ENCODE data around the gene ZW10. TPM values are rescaled to one million over a fixed set of nuclear protein-coding genes. Genes with fewer than 3 reads are reported as not detected.
"Not testable (repeated sequence)": the region's sequence is repeated elsewhere in the genome, so short reads cannot be mapped to it uniquely, and the experiment has no call there.

Gene ZW10
- total RNA-seq, 1 donor from 2014 or later = 11.5 TPM

DNA sequence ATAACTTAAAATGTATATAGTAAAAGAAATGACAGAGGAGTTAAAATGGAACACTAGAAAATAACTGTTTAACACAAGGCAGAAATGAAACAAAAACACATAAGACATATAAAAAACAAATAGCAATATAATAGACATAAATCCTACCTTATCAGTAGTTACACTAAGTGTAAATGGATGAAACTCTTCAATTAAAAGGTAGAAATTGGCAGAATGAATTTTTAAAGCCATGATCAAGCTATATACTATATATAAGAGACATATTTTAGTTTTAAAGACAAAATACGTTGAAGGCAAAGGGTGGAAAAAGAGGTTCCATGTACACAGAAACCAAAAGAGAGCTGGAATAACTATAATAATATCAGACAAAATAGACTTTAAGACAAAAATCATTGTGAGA, 62.5 kb downstream of the ZW10 start:
- H3K4me3 ChIP-seq = no peak overlapping the region
- H3K27me3 ChIP-seq = no peaks in the 10 kb centered on the region
- no peak overlapping the region for H3K27ac ChIP-seq
- peaks cover 5% of the 10 kb centered on the region for H3K9me3 ChIP-seq
- no peaks in the 10 kb centered on the region for H3K4me1 ChIP-seq
- TF ChIP-seq CTCF (IDR thresholded peaks at IDR 0.05) = no peak
- ATAC-seq = no peak
- no peaks in the 10 kb centered on the region for H3K36me3 ChIP-seq
- DNase-seq = no peak
- intact Hi-C loops (cut with DNase I) = no loop called here

DNA sequence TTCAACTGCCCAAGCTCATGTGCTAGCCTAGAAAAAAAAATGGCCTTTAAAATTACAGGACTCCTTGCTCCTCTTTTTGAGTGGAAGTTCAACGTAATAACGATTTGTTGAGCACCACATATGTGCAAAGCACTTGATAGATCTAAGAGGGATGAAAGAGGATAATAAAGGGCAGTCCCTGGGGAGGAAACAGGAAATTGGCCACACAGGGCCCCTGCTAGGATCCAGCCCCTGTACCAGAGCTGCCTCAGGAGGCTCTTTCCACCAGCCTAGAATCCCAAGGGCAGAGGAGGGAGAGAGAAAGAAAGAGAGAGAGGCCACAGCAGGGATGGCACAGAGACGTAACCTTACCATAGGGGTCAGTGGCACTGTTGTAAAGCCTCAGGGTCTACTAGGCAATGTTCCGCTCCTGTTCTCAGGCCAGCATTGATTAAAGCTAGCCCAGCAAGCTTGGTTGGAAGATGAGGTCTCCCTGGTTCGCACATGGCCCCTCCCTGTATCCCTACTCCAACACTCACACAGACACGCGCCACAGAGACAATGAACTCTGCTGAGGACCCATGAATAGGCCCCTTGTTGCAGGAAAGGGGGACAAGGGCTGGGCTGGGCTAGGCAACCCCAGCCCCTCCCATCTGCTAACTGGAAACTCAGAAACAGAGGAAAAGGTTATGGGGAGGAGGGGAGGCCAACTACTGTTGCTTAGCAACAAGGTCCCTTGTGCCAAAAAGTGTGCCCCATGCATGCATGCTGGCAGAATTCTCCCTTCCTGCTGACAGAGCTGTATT, 67.4 kb downstream of the ZW10 start, which contains the start of gene TMPRSS5:
Gene TMPRSS5, minus strand, starts transcription at position 438 of the 785 bp plus-strand sequence. Its CDS starts 84 bp downstream, at position 354.
- no peak for ATAC-seq
- DNase-seq = no peak
- no peak for TF ChIP-seq CTCF (IDR thresholded peaks at IDR 0.05)
- Histone ChIP-seq H3K4me1 (no peaks in the 10 kb centered on the region), H3K27ac (no peak within 1 kb of the TSS), H3K27me3 (no peaks in the 10 kb centered on the region), H3K4me3 (no peak within 1 kb of the TSS), H3K36me3 (no peaks in the 10 kb centered on the region), H3K9me3 (peaks cover 5% of the 10 kb centered on the region)
- intact Hi-C loops (cut with DNase I) = no loop called here

GRCh38 chr11:113703551-113703950, 69.9 kb downstream of the ZW10 start:
- intact Hi-C loops (cut with DNase I); ATAC-seq; H3K27ac ChIP-seq; H3K27me3 ChIP-seq; DNase-seq; H3K4me3 ChIP-seq; H3K9me3 ChIP-seq; H3K4me1 ChIP-seq; H3K36me3 ChIP-seq: not testable (repeated sequence)

DNA sequence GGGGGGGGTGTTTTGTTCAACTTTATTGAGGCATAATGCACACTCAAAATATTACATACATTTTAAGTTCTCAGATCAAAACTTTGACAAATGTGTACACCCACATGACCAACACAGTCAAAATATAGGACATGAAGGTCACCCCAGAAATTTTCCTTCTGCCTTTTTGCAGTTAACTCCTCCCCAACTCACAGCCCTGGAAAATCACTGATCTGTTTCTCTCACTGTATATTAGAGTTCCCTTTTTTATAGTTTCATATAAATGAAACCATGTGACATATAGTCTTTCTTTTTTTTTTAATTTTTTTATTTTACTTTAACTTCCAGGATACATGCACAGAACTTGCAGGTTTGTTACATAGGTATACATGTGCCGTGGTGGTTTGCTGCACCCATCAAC, 72.0 kb downstream of the ZW10 start:
- DNase-seq (no peak), ATAC-seq (no peak)
- Histone ChIP-seq H3K4me1 (no peaks in the 10 kb centered on the region), H3K4me3 (no peak overlapping the region), H3K36me3 (no peaks in the 10 kb centered on the region), H3K27ac (no peak overlapping the region), H3K27me3 (no peaks in the 10 kb centered on the region), H3K9me3 (no peaks in the 10 kb centered on the region)
- no peak for TF ChIP-seq CTCF (IDR thresholded peaks at IDR 0.05)
- intact Hi-C loops (cut with DNase I) = no loop called here

DNA sequence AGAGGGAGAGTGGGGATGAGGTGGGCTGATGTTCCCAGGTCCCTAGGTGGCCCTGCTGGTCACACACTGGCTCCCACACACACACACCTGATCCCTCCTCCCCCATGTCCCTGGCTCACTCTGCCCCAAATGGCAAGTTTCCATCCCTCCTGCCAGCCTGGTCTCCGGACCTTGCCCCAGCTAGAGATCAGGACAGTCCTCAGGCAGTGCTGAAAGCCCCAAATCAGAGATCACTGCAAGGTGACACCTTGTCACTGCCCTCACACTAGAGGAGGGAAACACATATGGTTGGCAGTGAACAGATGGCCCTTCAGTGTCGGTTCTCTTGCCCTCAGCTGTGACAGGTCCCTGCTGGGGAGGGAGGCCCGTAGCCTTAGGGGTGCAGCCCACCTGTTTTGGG, 75.0 kb downstream of the ZW10 start:
- Histone ChIP-seq H3K9me3 (no peaks in the 10 kb centered on the region), H3K4me1 (no peaks in the 10 kb centered on the region), H3K36me3 (no peaks in the 10 kb centered on the region), H3K27ac (no peak overlapping the region), H3K4me3 (no peak overlapping the region), H3K27me3 (no peaks in the 10 kb centered on the region)
- ATAC-seq (no peak), DNase-seq (no peak)
- no peak for TF ChIP-seq CTCF (IDR thresholded peaks at IDR 0.05)
- intact Hi-C loops (cut with DNase I) = no loop called here

DNA sequence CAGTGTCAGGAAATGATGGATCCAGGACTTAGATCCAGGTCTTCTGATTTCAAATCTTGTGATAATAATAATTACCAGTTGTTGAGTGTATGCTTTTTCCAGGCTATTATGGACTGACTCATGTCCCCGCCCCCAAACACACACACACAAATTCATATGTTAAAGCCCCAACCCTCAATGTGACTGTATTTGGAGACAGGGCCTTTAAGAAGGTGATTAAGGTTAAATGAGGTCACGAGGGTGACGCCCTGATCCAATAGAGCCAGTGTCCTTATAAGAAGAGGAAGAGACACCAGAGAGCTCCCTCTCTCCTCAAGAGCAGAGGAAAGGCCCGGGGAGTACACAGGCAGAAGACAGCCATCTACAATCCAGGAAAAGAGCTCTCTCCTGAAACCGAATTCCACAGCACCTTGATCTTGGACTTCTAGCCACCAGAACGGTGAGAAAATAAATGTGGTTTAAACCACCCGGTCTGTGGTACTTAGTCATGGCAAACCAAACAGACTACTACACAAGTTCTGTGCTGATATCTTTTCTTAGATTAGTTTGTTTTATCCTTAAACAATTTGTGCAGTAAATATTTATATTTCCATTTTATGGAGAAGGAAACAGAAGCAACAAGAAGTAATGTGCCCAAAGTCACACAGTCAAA, 75.6 kb downstream of the ZW10 start:
- TF ChIP-seq CTCF (IDR thresholded peaks at IDR 0.05) = no peak
- H3K4me3 ChIP-seq = no peak overlapping the region
- intact Hi-C loops (cut with DNase I) = no loop called here
- H3K36me3 ChIP-seq = no peaks in the 10 kb centered on the region
- H3K27ac ChIP-seq = no peak overlapping the region
- DNase-seq = no peak
- H3K9me3 ChIP-seq = no peaks in the 10 kb centered on the region
- H3K4me1 ChIP-seq = no peaks in the 10 kb centered on the region
- ATAC-seq = no peak
- H3K27me3 ChIP-seq = no peaks in the 10 kb centered on the region

All from upper lobe of right lung (tissue), 1 donor.